GM23338 (cell line): Measurements from ENCODE around the gene SPATS1. TPM values are rescaled to one million over a fixed set of nuclear protein-coding genes. Genes with fewer than 3 reads are reported as not detected.

Source experiments
- ATAC-seq: fragments of 200-7000 bp; cut with Tn5 transposase; 3 replicates; pipeline ENCODE4 v1.9.1; 2020
- DNase-seq: peaks from one replicate; pipeline ENCODE4 v3.0.0-alpha.2; 2015; ENCODE audit warnings: low spot score
- H2AFZ ChIP-seq: fragments of 200-600 bp; sonication (generic); 2 replicates; pipeline ENCODE4 v1.8.0; 2016; ENCODE audit warnings: antibody characterized with exemption, mild to moderate bottlenecking, moderate library complexity
- H3F3A ChIP-seq: fragments of 200-600 bp; sonication (generic); replicated peaks from 2 replicates; pipeline ENCODE4 v1.8.0; 2017; ENCODE audit warnings: antibody characterized with exemption, mixed run types, low read depth
- H3K27ac ChIP-seq: fragments of 200-600 bp; sonication (generic); 2 replicates; pipeline ENCODE4 v1.6.1; 2016; ENCODE audit warnings: low read depth
- H3K27me3 ChIP-seq: fragments of 200-600 bp; sonication (generic); 2 replicates; pipeline ENCODE4 v1.8.0; 2016; ENCODE audit warnings: mild to moderate bottlenecking, mixed run types, moderate library complexity; ENCODE audit not compliant: insufficient read depth
- H3K36me3 ChIP-seq: fragments of 200-600 bp; sonication (generic); 2 replicates; pipeline ENCODE4 v1.8.0; 2016; ENCODE audit warnings: mild to moderate bottlenecking; ENCODE audit not compliant: insufficient read depth
- H3K4me1 ChIP-seq: fragments of 200-600 bp; sonication (generic); 2 replicates; pipeline ENCODE4 v1.8.0; 2016; ENCODE audit warnings: mild to moderate bottlenecking, moderate library complexity; ENCODE audit not compliant: insufficient read depth
- H3K4me2 ChIP-seq: fragments of 200-600 bp; sonication (generic); 2 replicates; pipeline ENCODE4 v1.7.1; 2017; ENCODE audit warnings: mixed run types
- H3K4me3 ChIP-seq: fragments of 200-600 bp; sonication (generic); 2 replicates; pipeline ENCODE4 v1.6.1; 2016; ENCODE audit warnings: mixed run types
- H3K79me2 ChIP-seq: fragments of 200-600 bp; sonication (generic); replicated peaks from 2 replicates; pipeline ENCODE4 v1.8.0; 2017; ENCODE audit warnings: mild to moderate bottlenecking; ENCODE audit not compliant: insufficient read depth
- H3K9me2 ChIP-seq: fragments of 200-600 bp; sonication (generic); 2 replicates; pipeline ENCODE4 v1.8.0; 2017; ENCODE audit not compliant: insufficient read depth
- H4K20me1 ChIP-seq: fragments of 200-600 bp; sonication (generic); replicated peaks from 2 replicates; pipeline ENCODE4 v1.8.0; 2017; ENCODE audit warnings: mild to moderate bottlenecking; ENCODE audit not compliant: insufficient read depth
- H3K27ac Mint-ChIP-seq: 2 replicates; pipeline ENCODE4 v1.8.0; 2020; ENCODE audit warnings: inconsistent platforms, mild to moderate bottlenecking, moderate library complexity, mixed read lengths
- H3K27me3 Mint-ChIP-seq: 3 replicates; pipeline ENCODE4 v1.8.0; 2022; ENCODE audit warnings: low read depth, mild to moderate bottlenecking, moderate library complexity, mixed read lengths, inconsistent platforms; ENCODE audit not compliant: insufficient read depth, poor library complexity
- H3K36me3 Mint-ChIP-seq: 3 replicates; pipeline ENCODE4 v1.8.0; 2021; ENCODE audit warnings: low read depth, mild to moderate bottlenecking, inconsistent platforms, moderate library complexity, mixed read lengths
- H3K4me1 Mint-ChIP-seq: 3 replicates; pipeline ENCODE4 v1.8.0; 2020; ENCODE audit warnings: mild to moderate bottlenecking, inconsistent platforms, mixed read lengths
- H3K4me3 Mint-ChIP-seq: 3 replicates; pipeline ENCODE4 v1.8.0; 2021; ENCODE audit warnings: moderate library complexity, mild to moderate bottlenecking, inconsistent platforms, mixed read lengths
- H3K9me3 Mint-ChIP-seq: 3 replicates; pipeline ENCODE4 v1.8.0; 2020; ENCODE audit warnings: moderate library complexity, mild to moderate bottlenecking, inconsistent platforms, mixed read lengths
- ETS1 ChIP-seq: IDR thresholded peaks from 2 replicates; pipeline ENCODE4 v1.6.1; 2016; ENCODE audit warnings: antibody characterized with exemption
- EZH2 ChIP-seq: fragments of 200-600 bp; sonication (generic); IDR thresholded peaks from one replicate; pipeline ENCODE4 v1.8.0; 2017; ENCODE audit warnings: antibody characterized with exemption, mild to moderate bottlenecking, low read depth; ENCODE audit not compliant: unreplicated experiment
- EZH2phosphoT487 ChIP-seq: fragments of 200-600 bp; sonication (generic); IDR thresholded peaks from one replicate; pipeline ENCODE4 v1.8.1; 2018; ENCODE audit warnings: antibody characterized with exemption; ENCODE audit not compliant: unreplicated experiment
- NANOG ChIP-seq: IDR thresholded peaks from 2 replicates; pipeline ENCODE4 v1.6.1; 2016; ENCODE audit warnings: antibody characterized with exemption, borderline replicate concordance
- POLR2AphosphoS5 ChIP-seq: IDR thresholded peaks from 2 replicates; pipeline ENCODE4 v1.6.1; 2016; ENCODE audit warnings: antibody characterized with exemption, low read depth
- STAT1 ChIP-seq: IDR thresholded peaks from one replicate; pipeline ENCODE4 v1.6.1; 2016; ENCODE audit warnings: antibody characterized with exemption; ENCODE audit not compliant: unreplicated experiment
- ZNF114 ChIP-seq: fragments of 250-450 bp; sonication (Bioruptor Pico); IDR thresholded peaks from 2 replicates; pipeline ENCODE4 v1.5.0; 2020; ENCODE audit warnings: mild to moderate bottlenecking, moderate library complexity
- ZNF331 ChIP-seq: fragments of 250-450 bp; sonication (Bioruptor Pico); IDR thresholded peaks from 2 replicates; pipeline ENCODE4 v1.5.0; 2020; ENCODE audit warnings: low read depth, mild to moderate bottlenecking, moderate library complexity
- polyA plus RNA-seq: library from polyadenylated mRNA; unstranded; fragments of >200 nt; fragmentation: Nextera tagmentation; extraction: Ambion mirVana; gene quantifications from 2 replicates; pipeline ENCODE4 v1.2.1, GENCODE V29; 2016
- total RNA-seq: library from RNA; depleted of rRNA; stranded (reverse); fragments of >200 nt; shearing (Covaris generic); gene quantifications from 2 replicates; pipeline ENCODE4 v1.2.3, GENCODE V29; 2014
- TF ChIP-seq, protein P1 (sequence below): IDR thresholded peaks from one replicate; pipeline ENCODE4 v1.6.1; 2018; ENCODE audit warnings: antibody characterized with exemption; ENCODE audit not compliant: unreplicated experiment
- TF ChIP-seq, protein P2 (sequence below), 2 experiments: fragments of 200-600 bp in 1 of 2; sonication (generic) in 1 of 2; conservative IDR thresholded peaks; 2 replicates each; pipeline versions ENCODE4 v1.5.1 to v1.6.1; 2016 to 2017; ENCODE audit warnings: antibody characterized with exemption in 2 of 2, low read depth in 2 of 2, mild to moderate bottlenecking in 2 of 2, moderate library complexity in 1 of 2

Gene SPATS1
- total and polyA plus RNA-seq, 2 experiments from 2014 or later = not detected

DNA sequence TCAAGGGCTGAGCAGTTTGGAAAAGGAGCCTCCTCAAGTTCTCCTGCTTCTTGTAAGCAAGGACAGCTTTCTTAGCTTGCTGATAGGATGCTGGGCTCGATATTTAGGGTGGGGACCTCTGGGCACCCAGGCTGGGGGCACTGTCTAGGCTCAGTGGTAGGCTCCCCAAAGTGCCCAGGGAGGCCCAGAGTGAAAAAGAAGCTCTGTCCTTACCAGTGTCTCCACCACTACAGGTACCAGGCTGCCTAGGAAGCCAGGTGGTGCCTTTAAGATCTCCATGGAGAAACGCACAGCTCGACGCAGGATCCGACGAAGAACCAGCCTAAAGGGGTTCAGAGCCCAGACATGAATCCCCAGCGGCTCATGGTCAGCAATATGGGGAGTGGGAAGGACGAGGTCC, 35.7 kb upstream of the SPATS1 start (continued):
- TF ChIP-seq, protein P1, sequence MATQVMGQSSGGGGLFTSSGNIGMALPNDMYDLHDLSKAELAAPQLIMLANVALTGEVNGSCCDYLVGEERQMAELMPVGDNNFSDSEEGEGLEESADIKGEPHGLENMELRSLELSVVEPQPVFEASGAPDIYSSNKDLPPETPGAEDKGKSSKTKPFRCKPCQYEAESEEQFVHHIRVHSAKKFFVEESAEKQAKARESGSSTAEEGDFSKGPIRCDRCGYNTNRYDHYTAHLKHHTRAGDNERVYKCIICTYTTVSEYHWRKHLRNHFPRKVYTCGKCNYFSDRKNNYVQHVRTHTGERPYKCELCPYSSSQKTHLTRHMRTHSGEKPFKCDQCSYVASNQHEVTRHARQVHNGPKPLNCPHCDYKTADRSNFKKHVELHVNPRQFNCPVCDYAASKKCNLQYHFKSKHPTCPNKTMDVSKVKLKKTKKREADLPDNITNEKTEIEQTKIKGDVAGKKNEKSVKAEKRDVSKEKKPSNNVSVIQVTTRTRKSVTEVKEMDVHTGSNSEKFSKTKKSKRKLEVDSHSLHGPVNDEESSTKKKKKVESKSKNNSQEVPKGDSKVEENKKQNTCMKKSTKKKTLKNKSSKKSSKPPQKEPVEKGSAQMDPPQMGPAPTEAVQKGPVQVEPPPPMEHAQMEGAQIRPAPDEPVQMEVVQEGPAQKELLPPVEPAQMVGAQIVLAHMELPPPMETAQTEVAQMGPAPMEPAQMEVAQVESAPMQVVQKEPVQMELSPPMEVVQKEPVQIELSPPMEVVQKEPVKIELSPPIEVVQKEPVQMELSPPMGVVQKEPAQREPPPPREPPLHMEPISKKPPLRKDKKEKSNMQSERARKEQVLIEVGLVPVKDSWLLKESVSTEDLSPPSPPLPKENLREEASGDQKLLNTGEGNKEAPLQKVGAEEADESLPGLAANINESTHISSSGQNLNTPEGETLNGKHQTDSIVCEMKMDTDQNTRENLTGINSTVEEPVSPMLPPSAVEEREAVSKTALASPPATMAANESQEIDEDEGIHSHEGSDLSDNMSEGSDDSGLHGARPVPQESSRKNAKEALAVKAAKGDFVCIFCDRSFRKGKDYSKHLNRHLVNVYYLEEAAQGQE = no peak
- no peak for TF ChIP-seq ETS1
- no peak for TF ChIP-seq EZH2

DNA sequence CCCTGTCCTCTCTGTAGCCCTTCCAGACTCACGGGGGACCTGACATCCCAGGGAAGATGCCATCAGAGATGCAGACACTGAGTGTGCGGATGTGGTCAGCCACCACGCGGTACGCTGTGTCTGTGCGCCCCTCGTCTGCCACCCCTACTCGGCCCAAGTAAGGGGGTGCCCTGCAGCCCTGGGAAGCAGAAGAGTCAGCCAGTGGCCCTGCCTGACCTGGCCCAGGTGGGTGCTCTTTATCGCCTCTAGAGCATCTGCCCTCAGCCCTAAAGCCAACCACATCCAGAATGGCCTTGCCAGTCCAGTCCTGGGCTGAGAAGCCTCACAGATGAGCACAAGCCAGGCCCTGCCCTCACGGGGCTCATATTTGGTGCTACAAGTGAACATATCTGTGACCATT, 35.2 kb upstream of the SPATS1 start:
- H3F3A ChIP-seq = no peaks in the 10 kb centered on the region
- ATAC-seq (no peak), DNase-seq (no peak)
- H3K4me3 Mint-ChIP-seq = no peak overlapping the region
- H3K27me3 Mint-ChIP-seq = peaks cover 10% of the 10 kb centered on the region
- no peak overlapping the region for H3K27ac ChIP-seq
- no peaks in the 10 kb centered on the region for H3K9me2 ChIP-seq
- H3K36me3 Mint-ChIP-seq = peaks cover 82% of the 10 kb centered on the region
- H3K79me2 ChIP-seq = peaks cover 6% of the 10 kb centered on the region
- no peak overlapping the region for H3K27ac Mint-ChIP-seq
- no peaks in the 10 kb centered on the region for H3K27me3 ChIP-seq
- no peaks in the 10 kb centered on the region; the same call in 2 of the 3 replicates for H3K9me3 Mint-ChIP-seq
- H3K4me1 Mint-ChIP-seq = peaks cover 7% of the 10 kb centered on the region; the same call in 2 of the 3 replicates
- H3K4me1 ChIP-seq = peaks cover 3% of the 10 kb centered on the region; the same call in 1 of the 2 replicates
- no peaks in the 10 kb centered on the region for H4K20me1 ChIP-seq
- H3K4me3 ChIP-seq = no peak overlapping the region
- H3K36me3 ChIP-seq = peaks cover 19% of the 10 kb centered on the region
- H2AFZ ChIP-seq = no peak overlapping the region
- no peak overlapping the region for H3K4me2 ChIP-seq
- TF ChIP-seq ZNF331 = no peak
- TF ChIP-seq, protein P1 = no peak
- no peak for TF ChIP-seq NANOG
- TF ChIP-seq STAT1 = no peak
- TF ChIP-seq EZH2phosphoT487 = no peak
- TF ChIP-seq EZH2 = no peak
- no peak for TF ChIP-seq ETS1
- TF ChIP-seq POLR2AphosphoS5 = no peak
- TF ChIP-seq, protein P2, sequence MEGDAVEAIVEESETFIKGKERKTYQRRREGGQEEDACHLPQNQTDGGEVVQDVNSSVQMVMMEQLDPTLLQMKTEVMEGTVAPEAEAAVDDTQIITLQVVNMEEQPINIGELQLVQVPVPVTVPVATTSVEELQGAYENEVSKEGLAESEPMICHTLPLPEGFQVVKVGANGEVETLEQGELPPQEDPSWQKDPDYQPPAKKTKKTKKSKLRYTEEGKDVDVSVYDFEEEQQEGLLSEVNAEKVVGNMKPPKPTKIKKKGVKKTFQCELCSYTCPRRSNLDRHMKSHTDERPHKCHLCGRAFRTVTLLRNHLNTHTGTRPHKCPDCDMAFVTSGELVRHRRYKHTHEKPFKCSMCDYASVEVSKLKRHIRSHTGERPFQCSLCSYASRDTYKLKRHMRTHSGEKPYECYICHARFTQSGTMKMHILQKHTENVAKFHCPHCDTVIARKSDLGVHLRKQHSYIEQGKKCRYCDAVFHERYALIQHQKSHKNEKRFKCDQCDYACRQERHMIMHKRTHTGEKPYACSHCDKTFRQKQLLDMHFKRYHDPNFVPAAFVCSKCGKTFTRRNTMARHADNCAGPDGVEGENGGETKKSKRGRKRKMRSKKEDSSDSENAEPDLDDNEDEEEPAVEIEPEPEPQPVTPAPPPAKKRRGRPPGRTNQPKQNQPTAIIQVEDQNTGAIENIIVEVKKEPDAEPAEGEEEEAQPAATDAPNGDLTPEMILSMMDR (conservative IDR thresholded peaks at IDR 0.05; ENCODE audit: low read depth in 2 of 2) = no peak
- TF ChIP-seq ZNF114 (CRISPR knock-in tag) = no peak
